Measurements from ENCODE around the gene ERVK3-1. TPM values are rescaled to one million over a fixed set of nuclear protein-coding genes. Genes with fewer than 3 reads are reported as not detected.
"Not testable (repeated sequence)": the region's sequence is repeated elsewhere in the genome, so short reads cannot be mapped to it uniquely, and the experiment has no call there.

The ERVK3-1 gene
- total RNA-seq, 4 donors from 2014 or later: 56.3 to 87.2 (median 64.5) TPM

DNA sequence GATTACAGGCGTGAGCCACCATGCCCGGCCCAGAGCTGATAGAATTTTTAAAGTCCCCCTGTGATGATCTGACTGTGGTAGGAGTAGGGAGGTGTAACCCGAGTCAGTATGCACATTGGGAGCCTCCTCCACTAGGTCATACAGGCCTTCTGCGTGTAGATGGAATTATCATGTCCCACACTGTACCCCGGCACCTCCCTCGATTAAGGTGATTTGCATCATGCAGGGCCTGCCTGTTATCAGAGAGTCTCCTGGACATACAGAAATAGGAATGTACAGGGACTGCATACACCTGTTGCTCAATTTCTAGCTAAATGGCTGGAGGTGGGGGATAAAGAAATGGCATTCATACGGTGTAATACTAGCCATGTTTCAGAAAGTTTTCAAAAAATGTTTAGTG is 922 bp upstream of the ERVK3-1 start:
- intact Hi-C loops (cut with DNase I): loop anchor here (10.0 kb wide), 1 partner anchor 79 kb away; the partner anchor contains the start of gene ZNF544
- H3K4me1 ChIP-seq: peaks cover 5 to 13% of the 10 kb centered on the region in 2 donors
- 81 to 89% methylated on average over 7 of the region's 7 CpGs for WGBS, 2 donors
- H3K9me3 ChIP-seq: no peaks in the 10 kb centered on the region
- no peak for TF ChIP-seq POLR2A (IDR thresholded peaks at IDR 0.05)
- TF ChIP-seq, protein P1, sequence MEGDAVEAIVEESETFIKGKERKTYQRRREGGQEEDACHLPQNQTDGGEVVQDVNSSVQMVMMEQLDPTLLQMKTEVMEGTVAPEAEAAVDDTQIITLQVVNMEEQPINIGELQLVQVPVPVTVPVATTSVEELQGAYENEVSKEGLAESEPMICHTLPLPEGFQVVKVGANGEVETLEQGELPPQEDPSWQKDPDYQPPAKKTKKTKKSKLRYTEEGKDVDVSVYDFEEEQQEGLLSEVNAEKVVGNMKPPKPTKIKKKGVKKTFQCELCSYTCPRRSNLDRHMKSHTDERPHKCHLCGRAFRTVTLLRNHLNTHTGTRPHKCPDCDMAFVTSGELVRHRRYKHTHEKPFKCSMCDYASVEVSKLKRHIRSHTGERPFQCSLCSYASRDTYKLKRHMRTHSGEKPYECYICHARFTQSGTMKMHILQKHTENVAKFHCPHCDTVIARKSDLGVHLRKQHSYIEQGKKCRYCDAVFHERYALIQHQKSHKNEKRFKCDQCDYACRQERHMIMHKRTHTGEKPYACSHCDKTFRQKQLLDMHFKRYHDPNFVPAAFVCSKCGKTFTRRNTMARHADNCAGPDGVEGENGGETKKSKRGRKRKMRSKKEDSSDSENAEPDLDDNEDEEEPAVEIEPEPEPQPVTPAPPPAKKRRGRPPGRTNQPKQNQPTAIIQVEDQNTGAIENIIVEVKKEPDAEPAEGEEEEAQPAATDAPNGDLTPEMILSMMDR (IDR thresholded peaks at IDR 0.05): no peak
- no peak overlapping the region for H3K4me3 ChIP-seq (replicated peaks in 1 of 3)
- H3K27me3 ChIP-seq: no peaks in the 10 kb centered on the region
- no peak overlapping the region for H3K27ac ChIP-seq
- peaks cover 4 to 15% of the 10 kb centered on the region in 2 donors for H3K36me3 ChIP-seq
- no peak for DNase-seq

DNA sequence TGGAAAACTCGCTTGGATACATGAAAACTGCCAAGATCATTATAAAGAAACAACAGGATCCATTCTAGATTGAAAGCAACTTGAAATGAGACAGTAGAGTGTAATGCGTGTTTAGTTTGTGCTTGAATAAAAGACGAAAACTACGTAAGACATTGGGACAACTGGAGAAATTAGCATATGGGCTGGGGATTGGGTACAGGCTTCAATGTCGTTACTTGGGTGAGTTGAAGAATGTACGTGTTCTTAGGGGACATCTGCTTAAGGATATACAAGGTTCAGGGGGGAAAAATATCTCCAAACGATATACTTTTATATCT is 471 bp upstream of the ERVK3-1 start:
- peaks cover 9 to 15% of the 10 kb centered on the region in 2 donors for H3K36me3 ChIP-seq
- TF ChIP-seq, protein P1 (IDR thresholded peaks at IDR 0.05): no peak
- no peak for TF ChIP-seq POLR2A (IDR thresholded peaks at IDR 0.05)
- H3K27me3 ChIP-seq: no peaks in the 10 kb centered on the region
- H3K4me3 ChIP-seq (replicated peaks in 1 of 3): peak overlapping the region in 1 of 3 donors; percentile 88
- intact Hi-C loops (cut with DNase I): loop anchor here (10.0 kb wide), 1 partner anchor 80 kb away; the partner anchor contains the start of gene ZNF544
- no peak for DNase-seq
- H3K4me1 ChIP-seq: peaks cover 5 to 13% of the 10 kb centered on the region in 2 donors
- no peaks in the 10 kb centered on the region for H3K9me3 ChIP-seq
- H3K27ac ChIP-seq: peak overlapping the region; percentile 36 to 76 (median 54)
- 13% methylated on average over 7 of the region's 7 CpGs for WGBS, 2 donors

DNA sequence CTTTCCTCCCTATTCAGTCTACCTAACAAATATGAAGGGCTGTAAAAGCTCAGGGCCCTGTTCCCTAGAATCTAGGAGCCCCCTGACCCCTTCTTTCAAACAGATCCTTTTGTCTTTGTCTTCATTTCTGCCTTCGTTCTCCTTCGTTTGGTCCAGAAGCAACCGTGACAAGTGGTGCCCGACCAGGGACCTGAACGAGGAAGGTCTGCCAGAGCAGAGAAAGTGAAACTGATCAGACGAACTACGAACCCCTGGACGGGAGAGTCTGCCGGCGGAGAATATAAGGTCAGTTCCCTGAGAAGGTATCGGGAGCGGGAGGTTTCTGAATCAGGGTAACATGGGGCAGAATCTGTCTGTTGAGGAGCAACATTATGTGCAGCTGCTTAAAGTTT is 751 bp downstream of the ERVK3-1 start:
- WGBS, 2 donors: 30 to 31% methylated on average over 12 of the region's 12 CpGs
- H3K9me3 ChIP-seq: no peaks in the 10 kb centered on the region
- intact Hi-C loops (cut with DNase I): loop anchor here (10.0 kb wide), 1 partner anchor 81 kb away; the partner anchor contains the start of gene ZNF544
- H3K27ac ChIP-seq: peak overlapping the region in 2 of 3 donors; percentile 72 to 76
- TF ChIP-seq POLR2A (IDR thresholded peaks at IDR 0.05): no peak
- TF ChIP-seq, protein P1 (IDR thresholded peaks at IDR 0.05): no peak
- peak overlapping the region; percentile 44 to 88 (median 46) for H3K4me3 ChIP-seq (replicated peaks in 1 of 3)
- peaks cover 5 to 13% of the 10 kb centered on the region in 2 donors for H3K4me1 ChIP-seq
- no peaks in the 10 kb centered on the region for H3K27me3 ChIP-seq
- H3K36me3 ChIP-seq: peaks cover 5 to 10% of the 10 kb centered on the region in 2 donors
- DNase-seq: peak; percentile 21 to 34

DNA sequence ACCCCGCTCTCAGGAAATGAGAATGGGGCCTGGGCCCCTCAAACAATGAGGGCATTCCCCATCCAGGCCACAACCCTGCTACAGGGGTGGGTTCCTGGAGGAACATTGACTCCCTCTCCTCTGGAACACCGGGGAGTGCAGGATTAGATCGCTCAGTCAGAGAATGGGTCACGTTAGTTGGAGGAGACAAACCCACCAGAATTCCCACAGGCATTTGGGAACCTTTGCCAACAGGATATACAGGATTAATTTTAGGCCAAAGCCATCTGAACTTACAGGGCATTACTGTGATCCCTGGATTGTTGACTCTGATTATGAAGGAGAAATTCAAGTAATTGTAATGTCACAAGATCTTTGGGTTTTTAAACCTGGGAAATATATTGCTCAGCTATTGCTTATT is 2.6 kb downstream of the ERVK3-1 start:
- Histone ChIP-seq H3K27me3 (no peaks in the 10 kb centered on the region), H3K4me1 (peaks cover 5 to 13% of the 10 kb centered on the region in 2 donors), H3K4me3 (replicated peaks in 1 of 3) (no peak overlapping the region), H3K36me3 (peaks cover 19 to 21% of the 10 kb centered on the region in 2 donors), H3K9me3 (no peaks in the 10 kb centered on the region), H3K27ac (no peak overlapping the region)
- DNase-seq: no peak
- WGBS, 2 donors: 86 to 89% methylated on average over 4 of the region's 4 CpGs
- TF ChIP-seq, protein P1 (IDR thresholded peaks at IDR 0.05): no peak
- TF ChIP-seq POLR2A (IDR thresholded peaks at IDR 0.05): no peak
- intact Hi-C loops (cut with DNase I): loop anchor here (10.0 kb wide), 1 partner anchor 83 kb away; the partner anchor contains the start of gene ZNF544

DNA sequence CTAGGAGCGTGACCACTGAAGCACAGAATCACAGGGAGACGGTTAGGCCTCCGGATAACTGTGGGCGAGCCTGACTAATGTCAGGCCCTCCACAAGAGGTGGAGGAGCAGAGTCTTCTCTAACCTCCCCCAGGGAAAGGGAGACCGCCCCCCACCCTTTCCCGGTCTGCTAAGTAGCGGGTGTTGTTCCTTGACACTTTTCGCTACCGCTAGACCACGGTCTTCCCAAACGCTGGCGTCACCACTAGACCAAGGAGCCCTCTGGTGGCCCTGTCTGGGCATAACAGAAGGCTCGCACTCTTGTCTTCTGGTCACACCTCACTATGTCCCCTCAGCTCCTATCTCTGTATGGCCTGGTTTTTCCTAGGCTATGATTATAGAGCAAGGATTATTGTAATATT is 5.5 kb downstream of the ERVK3-1 start:
- Histone ChIP-seq H3K36me3 (peaks cover 31 to 39% of the 10 kb centered on the region in 2 donors), H3K4me1 (peaks cover 5 to 13% of the 10 kb centered on the region in 2 donors)
- H3K27ac ChIP-seq; intact Hi-C loops (cut with DNase I); H3K9me3 ChIP-seq; H3K4me3 ChIP-seq (replicated peaks in 1 of 3); H3K27me3 ChIP-seq: not testable (repeated sequence)
- peak; percentile 61 for DNase-seq
- WGBS, 2 donors: 37 to 43% methylated on average over 13 of the region's 13 CpGs
- TF ChIP-seq, protein P1 (IDR thresholded peaks at IDR 0.05): peak in 5 of 6 experiments; percentile 27 to 68 (median 62)
